SHP77 treated with DMSO at 0.1 percent for 48 hours (cell line): ENCODE measurements around the gene MARCHF3.
"Not testable (repeated sequence)": the region's sequence is repeated elsewhere in the genome, so short reads cannot be mapped to it uniquely, and the experiment has no call there.

Experiments used
- DNase-seq: peaks from one replicate; lab custom pipeline; 2025; lab: John Stamatoyannopoulos, UW

Gene MARCHF3

DNA sequence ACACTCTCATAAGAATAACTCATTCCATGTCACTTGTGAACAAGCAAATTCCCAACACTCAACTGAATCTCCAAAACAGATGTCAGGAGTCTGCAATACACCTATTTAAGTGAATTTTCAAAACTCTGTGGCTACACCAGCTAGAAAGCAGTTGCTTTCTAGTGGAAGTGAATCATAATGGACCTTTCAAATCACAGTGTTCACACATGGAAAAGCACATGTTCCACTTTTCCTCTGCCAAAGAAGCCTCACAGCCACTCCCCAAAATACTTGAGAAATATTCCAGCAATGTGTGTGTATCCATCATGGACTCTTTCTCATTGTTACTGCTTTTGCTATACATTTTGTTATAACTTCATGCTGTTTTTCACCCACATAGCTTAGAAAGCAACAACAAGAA is 17.4 kb downstream of the MARCHF3 start:
- no peak for DNase-seq

DNA sequence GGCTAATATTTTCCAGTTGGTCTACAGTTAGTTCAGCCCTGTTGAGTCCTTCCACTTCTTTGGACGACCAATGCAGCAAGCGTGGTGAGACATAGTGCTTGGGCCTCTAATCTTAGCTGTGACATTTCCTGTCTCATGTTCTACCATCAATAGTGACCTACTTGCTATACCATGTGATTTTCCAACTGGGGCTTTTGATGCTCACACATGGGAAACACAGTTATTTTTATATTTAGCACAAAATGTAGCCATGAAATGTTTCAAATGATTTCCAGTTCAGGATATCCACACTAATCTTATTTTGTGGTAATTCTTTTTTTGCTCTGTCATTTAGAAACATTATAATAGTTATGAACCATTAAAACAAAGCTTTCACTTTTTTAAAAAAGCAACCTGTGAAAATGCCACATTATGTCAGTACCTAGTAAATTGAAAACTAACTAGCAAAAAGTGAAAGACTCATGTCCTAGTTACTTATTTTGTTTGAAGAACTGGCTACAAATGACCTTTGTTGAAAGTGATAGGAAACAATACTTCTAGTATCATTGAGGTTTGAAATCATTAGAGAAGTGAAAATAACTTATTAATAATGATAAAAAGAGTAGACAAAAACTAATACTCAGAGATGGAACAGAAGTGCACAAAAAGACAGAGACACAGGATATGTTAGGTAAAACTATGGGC is 18.3 kb downstream of the MARCHF3 start:
- no peak for DNase-seq

DNA sequence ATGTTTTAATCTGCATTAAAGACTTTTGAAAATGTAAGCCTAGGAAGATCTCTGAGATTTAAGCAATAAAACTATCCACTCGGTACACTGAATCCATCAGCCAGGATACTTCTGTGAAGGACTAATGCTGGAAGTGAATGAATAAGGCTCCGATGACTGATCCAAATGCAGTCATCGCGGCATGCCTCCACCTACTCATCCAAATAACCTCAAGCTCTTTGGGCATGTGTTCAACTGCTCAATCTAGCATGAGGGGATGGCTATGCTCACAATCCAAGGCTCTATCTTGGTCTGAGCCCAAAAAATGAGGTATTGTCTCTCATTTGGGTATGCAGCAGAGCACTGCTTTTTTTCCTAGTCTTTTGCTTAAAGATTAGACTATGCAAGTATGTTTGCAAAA is 19.2 kb downstream of the MARCHF3 start:
- DNase-seq, result no peak

DNA sequence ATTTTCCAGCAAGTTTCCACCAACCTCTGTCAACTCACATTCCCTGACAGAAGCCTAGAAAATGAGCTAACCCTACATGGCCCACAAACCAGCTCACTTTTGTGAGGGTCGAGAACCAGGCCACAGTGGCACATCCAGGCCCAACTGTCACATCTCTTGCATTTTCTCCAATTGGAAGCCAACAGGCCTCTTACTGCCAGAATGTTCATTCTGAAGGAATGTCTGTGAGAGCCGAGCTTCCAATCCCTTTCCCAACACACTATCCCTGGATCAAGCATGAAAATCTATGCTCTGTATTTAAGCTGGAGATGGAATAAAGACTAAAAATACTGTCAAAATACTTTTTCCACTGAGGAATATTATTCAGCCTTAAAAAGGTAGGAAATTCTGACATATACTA is 20.0 kb downstream of the MARCHF3 start:
- DNase-seq, result no peak

DNA sequence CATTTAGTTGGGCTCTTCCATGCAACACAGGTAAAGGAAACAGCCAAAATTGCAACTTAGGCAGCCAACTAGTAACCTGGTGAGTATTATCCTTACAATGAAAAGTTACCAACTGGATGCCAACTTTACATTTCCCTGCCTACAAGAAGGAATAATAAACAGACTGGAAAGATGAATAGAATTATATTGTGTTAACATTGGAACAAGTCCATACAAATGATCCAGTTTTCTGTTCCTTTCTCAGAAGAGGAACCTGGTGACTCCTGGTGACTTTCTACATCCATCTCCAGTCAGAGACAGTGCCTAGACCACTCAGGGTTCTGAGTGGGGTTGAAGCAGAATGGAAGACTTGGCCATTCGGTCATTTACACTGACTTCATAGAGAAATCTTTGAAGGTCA is 20.6 kb downstream of the MARCHF3 start:
- DNase-seq, result no peak

DNA sequence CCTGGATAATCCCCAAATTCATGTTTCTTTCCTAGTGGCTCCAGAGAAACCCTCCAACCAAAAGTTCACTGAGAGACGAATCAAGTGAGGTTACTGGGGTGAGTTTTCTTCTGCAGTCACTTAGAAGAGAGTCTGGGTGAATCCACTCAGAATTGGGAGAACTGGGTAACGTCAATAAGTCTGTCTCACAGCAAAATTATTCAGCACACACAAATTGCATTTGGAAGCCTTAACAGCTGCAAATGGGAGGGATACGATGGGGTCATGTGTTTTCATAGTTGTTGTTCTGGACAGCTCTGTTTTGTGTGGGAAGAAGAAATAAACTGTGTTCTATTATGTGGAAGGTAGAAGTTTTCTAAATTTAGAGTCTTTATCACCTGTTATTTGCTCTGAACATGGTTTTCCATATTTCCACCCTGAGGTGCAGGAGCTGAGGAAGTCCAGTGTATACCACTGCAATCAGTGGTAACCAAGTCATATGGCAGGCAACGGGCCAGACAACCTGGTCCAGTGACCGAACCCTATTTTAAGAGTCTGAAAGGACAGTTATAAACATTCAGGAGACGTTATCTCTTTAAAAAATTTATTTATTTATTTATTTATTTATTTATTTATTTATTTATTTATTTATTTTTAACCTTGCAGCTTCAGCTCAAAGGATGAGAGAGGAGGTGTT is 21.9 kb downstream of the MARCHF3 start:
- DNase-seq, result no peak

DNA sequence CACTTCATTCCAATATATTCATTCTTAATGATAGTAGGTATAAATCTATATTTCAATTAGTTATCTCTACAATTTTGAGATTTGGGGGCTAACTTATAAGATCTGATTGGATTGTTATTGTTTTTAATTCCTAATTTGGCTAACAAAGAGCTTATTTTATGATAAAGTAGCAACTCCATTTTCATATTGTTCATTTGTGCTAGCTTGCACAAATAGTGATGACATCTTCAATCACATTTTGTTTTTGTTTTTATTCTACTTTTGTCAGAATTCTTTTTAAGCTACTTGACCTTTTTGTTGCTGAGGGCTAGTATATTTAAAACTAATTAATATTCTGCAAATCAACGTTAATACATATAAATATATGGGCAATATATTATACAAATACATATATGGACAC is 22.8 kb downstream of the MARCHF3 start:
- DNase-seq, result no peak

DNA sequence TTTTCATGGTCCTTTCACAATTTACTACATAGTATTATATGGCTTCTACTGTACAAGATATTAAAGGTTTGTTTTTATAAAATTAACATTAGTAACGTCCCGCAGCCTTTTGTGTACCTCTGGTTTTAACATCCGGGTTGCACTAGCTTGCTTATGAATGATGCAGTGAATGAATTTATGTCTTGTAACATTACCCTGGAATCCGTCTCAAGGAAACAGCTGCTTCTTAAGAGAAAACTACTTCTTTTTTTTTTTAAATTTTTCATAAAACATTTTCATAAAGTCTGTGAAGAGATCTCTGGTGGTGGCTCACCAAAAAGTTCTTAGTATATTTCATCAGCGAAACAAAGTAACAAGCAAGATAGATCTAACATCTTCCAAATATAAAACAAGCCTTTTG is 23.6 kb downstream of the MARCHF3 start:
- DNase-seq, result no peak

DNA sequence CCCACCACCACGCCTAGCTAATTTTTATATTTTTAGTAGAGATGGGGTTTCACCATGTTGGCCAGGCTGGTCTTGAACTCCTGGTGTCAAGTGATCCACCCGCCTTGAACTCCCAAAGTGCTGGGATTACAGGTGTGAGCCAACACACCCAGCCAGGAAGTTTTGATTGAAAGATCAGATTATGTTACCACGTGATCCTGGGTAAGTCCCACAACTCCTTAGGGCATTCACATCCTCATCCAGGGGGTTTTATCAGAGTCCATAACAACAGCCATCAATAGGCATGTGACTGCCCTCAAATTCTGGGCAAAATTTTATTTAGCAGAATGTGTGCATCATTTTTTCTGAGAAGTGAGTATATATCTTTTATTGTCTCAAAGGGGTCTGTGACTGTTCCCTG is 25.1 kb downstream of the MARCHF3 start:
- not testable (repeated sequence) for DNase-seq

DNA sequence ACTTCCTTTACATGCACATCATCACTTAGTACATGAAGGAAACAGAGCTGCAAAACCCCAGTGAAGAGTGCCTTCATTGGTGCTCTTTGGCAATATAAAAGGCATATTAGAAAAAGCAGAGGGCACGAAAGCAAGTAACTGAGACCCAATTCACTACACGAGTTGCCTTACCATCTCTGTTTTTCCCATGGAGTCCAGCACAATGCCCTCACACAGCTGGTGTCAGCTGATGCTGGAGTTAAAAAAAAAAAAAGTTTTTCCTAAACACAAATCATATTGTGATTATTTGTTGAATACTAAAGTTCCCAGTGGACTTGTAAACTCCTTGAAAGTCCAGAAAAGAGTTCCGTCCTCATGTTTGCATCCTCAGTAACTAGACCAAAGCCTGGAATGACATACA is 25.6 kb downstream of the MARCHF3 start:
- DNase-seq, result no peak

DNA sequence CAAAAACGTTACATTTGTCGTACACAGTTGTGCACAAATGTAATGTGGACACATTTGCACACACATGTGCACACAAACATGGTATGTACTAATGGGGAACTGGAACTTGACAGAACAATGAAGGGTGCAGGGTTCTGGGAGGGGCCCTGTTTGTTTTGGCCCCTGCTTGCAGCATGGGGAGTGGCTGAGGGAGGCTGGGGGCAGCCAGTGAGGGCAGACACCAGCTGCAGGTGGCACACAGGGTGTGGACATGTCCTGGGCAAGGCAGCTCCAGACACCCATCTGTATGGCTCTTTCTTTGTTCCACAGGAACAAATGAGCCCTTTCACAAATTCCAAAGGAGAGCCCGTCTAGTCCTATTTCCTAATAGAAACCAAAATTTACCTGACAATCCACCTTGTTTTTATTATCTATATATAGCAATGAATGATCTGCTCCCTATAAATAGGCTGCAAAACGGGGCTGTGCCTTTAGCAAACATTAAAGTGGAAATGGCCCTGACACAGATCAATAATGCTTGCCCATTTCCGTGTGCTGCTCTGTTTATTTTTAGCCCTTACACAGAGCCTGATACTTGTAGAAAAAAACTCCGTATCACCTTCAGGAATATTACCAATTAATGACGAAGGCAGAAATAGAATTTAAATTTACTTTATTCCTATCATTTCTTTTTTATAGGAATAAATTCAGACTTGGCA is 26.4 kb downstream of the MARCHF3 start:
- peak; percentile 27 for DNase-seq

DNA sequence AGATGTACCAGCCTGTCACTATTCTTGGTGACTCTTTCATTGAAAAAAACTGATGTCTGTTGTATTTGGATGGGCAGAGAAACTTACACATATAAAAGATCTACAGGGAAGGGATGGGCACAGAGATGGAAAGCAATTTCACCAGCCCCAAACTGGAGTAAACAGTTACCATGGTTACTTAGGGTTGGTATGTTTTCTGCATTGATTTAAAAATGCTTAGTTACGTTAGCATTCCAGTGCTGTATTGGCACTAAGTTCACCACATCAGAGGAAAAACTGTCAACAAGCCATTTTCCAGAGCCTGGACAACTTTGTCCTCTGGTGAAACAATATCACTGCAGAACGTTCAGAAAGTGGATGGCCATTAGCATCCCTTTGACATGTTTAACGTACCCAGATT is 28.0 kb downstream of the MARCHF3 start:
- no peak for DNase-seq

DNA sequence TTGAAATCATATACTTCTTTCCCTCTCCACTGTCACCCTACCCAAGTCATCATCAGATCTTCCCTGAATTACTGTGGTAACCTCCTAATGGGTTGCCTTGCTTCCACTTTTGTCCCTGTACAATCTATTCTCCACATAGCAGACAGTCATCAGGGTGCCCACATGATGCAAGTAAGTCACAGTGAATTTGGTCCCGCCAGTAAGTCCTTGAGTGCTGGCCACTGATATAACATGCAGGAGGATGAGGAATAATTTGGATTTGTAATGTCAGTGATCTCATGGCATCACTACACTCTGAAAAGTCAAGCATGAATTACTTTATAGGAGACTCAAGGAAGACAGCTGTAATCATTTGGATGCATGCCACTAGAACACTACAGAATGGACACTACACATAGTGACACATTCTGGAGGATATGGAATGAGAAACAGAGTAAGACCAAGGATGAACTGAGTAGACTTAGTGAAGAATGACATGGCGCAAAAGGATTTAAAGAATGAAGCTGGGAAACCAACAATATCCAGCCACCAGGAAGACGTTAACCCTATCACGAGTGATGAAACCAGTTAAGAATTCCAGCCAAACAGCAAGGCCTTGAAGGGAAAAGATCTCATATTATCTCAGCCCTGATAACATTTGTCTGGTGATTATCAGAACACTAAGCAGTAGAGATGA is 28.6 kb downstream of the MARCHF3 start:
- DNase-seq, result no peak

DNA sequence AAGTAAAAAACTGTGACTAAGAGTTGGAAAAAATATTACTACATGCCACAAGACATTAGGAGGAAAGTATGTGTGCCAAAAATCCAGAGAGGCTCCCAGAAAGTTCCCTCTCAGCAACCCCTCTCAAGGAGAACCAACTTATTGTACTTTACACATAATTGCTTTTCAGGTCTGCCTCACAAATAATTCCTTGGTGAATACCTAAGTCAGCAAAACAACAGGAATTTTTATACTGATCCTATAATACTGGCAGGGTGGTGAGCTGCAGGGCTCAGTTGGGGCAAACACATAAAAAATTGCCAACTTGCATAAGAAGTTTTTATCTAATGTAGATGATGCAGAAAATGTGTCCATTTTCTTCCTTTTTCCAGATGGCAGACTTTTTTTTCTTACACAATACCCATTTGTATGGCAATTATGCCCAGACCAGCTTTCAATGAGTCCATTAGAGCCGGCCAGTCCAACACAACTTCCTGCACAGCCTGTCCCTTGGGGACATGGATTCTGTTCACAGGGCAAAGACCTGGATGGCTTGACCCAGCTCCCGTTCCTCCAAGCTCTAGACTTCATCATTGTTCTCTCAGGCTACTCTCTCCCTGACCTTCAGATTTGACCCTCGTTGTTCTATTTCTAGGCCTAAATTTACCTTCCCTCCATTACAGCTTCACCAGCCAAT is 31.3 kb downstream of the MARCHF3 start:
- DNase-seq, result no peak

DNA sequence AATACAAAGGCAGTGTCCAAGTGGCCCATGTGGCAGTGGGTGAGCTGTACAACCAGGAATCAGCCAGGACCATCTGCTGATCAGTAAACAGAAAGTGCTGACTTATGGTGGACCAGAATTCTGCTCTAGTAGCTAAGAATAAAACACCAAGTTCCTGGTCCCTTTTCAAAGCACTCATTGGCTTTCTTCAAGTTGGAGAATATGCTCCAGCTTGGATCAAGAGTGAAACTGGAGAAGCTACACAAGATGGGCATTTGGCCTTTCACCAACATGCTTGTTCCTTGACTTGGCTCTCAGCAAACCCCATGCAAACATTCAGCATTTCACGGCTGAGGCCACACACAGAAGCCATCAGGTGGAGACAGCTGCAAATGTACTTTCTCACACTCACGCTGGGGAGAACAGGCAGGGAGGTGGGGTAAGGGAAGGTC is 32.1 kb downstream of the MARCHF3 start:
- DNase-seq, result peak; percentile 38

DNA sequence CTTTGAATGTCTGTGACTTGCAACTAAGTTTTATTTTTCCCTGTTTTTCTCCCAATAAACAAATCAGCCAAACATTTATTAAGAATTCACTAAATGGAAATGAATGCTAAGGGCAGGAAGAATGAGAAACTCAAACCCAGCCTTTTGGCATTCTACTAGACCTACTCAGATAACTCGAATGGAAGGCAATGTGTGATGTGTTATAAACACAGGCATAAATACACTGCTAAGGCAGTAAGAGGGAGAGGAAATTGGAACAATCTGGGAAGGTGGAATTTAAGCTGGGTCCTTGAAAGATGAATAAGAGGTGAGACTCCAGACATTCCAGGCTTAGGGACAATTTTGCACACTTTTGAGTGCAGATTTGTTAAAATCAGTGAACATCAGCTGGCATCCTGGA is 34.7 kb downstream of the MARCHF3 start:
- no peak for DNase-seq

DNA sequence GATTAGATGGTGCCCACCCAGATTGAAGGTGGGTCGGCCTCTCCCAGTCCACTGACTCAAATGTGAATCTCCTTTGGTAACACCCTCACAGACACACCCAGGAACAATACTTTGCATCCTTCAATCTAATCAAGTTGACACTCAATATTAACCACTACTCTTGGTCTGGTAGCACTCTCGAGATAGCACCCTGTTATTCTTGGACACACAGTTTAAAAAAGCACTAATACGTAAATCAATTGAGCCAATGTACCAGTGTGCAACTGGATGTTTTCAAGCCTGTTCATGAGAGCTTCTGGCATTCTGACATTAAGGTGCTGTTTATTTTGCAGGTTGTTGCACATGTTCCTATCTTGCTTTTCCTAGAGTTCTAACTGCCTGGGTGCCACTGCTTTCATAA is 35.3 kb downstream of the MARCHF3 start:
- no peak for DNase-seq

DNA sequence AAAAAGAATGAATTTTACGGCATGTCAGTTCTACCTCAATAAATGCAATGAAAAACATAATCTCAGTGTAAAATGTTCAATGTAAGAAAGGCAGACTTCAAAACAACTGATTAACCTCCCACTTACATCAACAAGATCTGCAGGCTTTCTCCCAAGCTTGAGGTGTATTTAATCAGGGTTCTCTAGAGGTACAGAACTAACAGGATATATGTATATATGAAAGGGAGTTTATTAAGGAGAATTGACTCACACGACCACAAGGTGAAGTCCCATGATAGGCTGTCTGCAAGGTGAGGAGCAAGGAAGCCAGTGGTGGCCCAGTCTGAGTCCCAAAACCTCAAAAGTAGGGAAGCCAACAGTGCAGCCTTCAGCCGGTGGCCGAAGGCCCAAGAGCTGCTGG is 35.9 kb downstream of the MARCHF3 start:
- DNase-seq, result no peak

DNA sequence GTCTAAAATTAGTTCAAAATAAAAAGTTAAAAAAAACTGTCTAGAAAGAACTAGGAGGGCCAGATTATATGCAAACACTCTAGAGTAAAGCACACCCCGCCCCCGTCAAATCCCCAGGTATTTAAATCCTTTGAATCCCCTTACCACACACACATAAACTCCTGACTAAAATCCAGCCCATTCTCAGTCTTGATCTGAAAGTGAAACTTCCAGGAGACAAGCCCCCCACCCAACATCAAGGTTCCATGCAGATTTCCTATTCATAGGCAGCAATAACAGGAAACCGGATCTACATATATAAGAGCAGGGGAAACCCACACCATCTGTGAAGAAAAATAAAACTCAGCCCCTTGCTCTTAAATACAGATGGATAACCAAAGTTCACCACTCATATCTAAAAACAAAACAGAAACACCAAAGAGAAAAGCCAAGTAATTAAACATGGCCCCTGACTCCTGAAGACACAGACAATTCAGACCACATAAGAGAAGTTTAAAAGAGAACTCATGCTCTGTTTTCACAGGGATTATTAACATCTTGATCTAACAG is 42.3 kb downstream of the MARCHF3 start:
- no peak for DNase-seq

DNA sequence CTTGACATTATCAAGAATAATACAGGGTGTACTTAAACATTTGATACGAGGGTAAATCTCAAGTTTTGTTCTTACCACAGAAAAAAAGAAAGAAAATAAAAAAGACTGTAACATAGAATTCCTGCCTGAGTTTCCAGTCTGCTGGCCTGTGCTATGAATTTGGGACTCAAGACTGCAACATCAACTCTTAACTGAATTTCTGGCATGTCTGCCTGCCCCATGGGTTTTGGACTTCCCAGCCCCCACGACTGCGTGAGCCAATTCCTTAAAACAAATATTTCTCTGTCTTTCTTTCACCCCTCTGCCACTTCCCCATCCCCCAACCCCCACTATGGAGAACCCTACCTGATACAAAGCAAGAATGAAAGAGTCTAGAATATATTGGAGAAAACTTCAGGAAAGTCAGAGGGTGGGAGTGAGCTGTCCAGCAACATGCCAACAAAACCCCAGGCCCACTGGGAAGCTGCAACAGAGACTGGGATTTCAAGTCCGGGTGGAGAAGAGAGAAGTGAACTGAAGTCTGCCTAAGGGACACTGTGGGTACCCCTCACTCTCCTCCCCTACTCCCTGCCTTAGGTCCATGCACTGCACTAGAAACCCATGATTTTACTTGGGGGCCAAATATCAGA is 43.0 kb downstream of the MARCHF3 start:
- no peak for DNase-seq

DNA sequence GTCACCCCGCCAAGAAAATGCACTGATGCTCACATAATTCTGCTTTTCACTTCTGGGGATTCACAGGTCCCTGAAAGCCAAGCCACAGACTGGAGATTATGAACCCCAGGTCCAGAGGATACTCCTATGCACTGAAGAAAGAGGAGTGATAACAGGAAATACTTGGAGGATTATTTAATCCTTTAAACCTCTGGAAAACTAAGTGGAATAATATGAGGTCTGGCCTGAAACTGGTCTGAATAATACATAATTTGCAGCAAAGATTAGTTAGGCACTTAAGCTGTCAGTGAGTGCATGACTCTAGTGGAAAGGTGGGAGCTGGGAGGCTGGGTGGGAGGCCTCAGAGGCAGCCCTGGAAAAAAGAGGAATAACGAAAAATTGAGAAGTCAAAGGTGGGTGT is 45.7 kb downstream of the MARCHF3 start:
- no peak for DNase-seq
